CD4-positive, alpha-beta T cell treated with Interleukin-10 for 1 hour (primary cell): Measurements from ENCODE around the gene NDUFV1.
"Not testable (repeated sequence)": the region's sequence is repeated elsewhere in the genome, so short reads cannot be mapped to it uniquely, and the experiment has no call there.

Experiments used
- DNase-seq: peaks from one replicate; pipeline ENCODE4 v3.0.0-alpha.2; 2020

NDUFV1 gene

GRCh38 chr11:67586568-67587250 lies 20.0 kb upstream of the NDUFV1 start:
- no peak for DNase-seq

- DNase-seq, result no peak
Measured at GRCh38 chr11:67588136-67588503, 18.6 kb upstream of the NDUFV1 start.

- not testable (repeated sequence) for DNase-seq
Measured at GRCh38 chr11:67588899-67589415, 17.8 kb upstream of the NDUFV1 start.

- DNase-seq, result no peak
Measured at GRCh38 chr11:67592880-67593564, 13.7 kb upstream of the NDUFV1 start.

GRCh38 chr11:67593565-67593905 lies 13.2 kb upstream of the NDUFV1 start:
- no peak for DNase-seq

GRCh38 chr11:67594480-67594879 lies 12.3 kb upstream of the NDUFV1 start:
- no peak for DNase-seq

GRCh38 chr11:67596753-67597300 lies 9.9 kb upstream of the NDUFV1 start:
- DNase-seq, result no peak

- DNase-seq, result not testable (repeated sequence)
Measured at GRCh38 chr11:67597458-67597857, 9.3 kb upstream of the NDUFV1 start.

GRCh38 chr11:67597963-67598362 lies 8.8 kb upstream of the NDUFV1 start:
- not testable (repeated sequence) for DNase-seq

- DNase-seq, result no peak
Measured at GRCh38 chr11:67599149-67599548, 7.6 kb upstream of the NDUFV1 start.

- no peak for DNase-seq
Measured at GRCh38 chr11:67600324-67601029, 6.3 kb upstream of the NDUFV1 start.

GRCh38 chr11:67601098-67601497 lies 5.6 kb upstream of the NDUFV1 start:
- DNase-seq, result no peak

GRCh38 chr11:67604119-67604518 lies 2.6 kb upstream of the NDUFV1 start:
- not testable (repeated sequence) for DNase-seq

GRCh38 chr11:67604815-67605214 lies 1.9 kb upstream of the NDUFV1 start:
- DNase-seq, result no peak

GRCh38 chr11:67605231-67606011 lies 1.3 kb upstream of the NDUFV1 start:
- no peak for DNase-seq

GRCh38 chr11:67606093-67606491 lies 644 bp upstream of the NDUFV1 start:
- no peak for DNase-seq

GRCh38 chr11:67607507-67607906 lies 771 bp downstream of the NDUFV1 start:
- DNase-seq, result no peak

GRCh38 chr11:67608486-67608885 lies 1.8 kb downstream of the NDUFV1 start:
- DNase-seq, result no peak

GRCh38 chr11:67609316-67609715 lies 2.6 kb downstream of the NDUFV1 start:
- DNase-seq, result no peak

GRCh38 chr11:67610302-67610868 lies 3.6 kb downstream of the NDUFV1 start:
- no peak for DNase-seq

GRCh38 chr11:67611165-67611564 lies 4.4 kb downstream of the NDUFV1 start:
- DNase-seq, result no peak
